ENCODE results near the gene SV2B.

Gene SV2B

GRCh38 chr15:91192285-91192684, 92.2 kb downstream of the SV2B start:
- no peak for DNase-seq (ENCODE audit: low read depth in 2 of 2)

DNA sequence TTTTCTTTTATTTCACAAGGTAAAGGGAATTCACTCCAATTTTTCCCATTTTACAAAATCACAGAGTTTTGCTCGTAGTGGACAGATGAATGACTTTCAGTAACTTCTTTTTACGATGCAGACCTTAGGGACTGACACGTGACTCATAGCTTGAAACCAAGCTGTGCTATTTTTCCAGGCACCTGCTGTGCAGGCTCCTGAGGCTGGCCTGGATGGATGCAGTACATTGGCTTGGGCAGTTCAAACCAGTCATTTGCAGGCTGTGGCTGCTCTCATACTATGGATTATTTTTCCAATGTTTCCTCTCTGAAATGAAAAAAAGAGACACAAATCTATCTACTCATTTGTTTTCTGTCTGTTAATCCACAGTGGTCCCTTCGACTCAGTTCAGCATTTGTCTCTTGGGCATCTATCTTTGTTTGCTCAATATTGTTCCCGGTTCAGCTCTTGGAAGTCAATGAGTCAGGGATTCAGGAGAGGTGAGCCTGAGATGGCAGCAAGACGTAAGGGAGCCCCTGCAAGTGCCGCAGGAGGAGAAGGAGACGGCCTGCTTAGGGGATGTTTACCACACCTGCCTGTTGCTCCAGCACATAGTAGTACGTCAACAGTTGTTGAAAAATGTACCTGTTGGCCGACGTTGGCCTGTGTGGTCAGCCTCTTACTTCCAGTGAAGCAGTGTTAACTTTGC, 92.8 kb downstream of the SV2B start:
- no peak for DNase-seq (ENCODE audit: low read depth in 2 of 2)

DNA sequence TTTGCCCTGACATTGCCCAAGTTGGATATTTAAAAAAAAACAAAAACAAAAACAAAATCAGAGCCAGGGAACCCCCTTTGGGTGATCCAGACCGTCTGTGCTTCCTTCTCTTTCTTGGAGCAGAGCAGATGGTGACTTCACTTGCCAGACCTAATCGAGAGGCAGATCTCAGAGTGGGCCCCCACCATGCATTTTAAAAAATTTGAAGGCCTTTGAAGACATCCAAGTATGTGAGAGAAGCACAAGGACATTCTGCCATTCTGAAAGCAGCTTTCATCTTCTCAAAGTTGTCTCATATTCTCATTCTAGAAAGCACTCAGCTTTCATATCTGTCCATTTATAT, 93.3 kb downstream of the SV2B start:
- DNase-seq (ENCODE audit: low read depth in 2 of 2): no peak

DNA sequence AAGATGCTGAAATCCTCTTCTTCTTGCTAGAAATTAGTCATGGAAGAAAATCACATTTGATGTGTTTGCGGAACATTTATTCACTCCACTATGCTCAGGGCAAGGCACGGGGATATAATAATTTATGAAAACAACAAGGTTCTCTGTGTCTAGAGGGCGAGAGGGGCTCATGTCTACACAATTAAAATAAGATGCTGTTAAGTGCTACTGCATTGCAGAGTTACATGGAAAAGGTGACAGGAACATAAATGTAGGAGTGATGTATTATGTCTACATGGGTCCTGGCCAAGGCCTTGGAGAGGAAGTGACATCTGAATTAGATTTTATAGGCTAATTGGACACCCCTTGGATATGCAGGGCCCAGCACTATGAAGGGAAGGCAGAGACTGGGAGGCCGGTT, 96.1 kb downstream of the SV2B start:
- no peak for DNase-seq (ENCODE audit: low read depth in 2 of 2)

DNA sequence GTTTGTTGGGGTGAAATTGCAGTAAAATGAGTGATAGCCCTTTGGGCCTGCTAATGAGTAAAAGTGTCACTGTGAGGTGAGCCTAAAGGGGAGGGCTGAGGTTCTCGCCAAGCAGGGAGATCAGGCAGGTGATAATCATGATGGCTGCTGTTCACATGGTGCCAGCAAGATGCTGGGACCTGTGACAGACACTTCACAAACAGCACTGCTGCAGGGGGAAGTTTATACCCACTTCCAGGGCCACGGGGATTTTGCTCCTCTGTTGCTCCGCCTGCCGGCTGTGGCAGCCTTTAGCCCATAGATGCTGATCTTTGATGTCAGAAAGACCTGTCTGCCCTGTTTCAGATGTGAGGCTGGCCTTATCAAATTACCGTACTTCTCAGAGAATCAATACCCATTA, 96.7 kb downstream of the SV2B start:
- DNase-seq (ENCODE audit: low read depth in 2 of 2): no peak

DNA sequence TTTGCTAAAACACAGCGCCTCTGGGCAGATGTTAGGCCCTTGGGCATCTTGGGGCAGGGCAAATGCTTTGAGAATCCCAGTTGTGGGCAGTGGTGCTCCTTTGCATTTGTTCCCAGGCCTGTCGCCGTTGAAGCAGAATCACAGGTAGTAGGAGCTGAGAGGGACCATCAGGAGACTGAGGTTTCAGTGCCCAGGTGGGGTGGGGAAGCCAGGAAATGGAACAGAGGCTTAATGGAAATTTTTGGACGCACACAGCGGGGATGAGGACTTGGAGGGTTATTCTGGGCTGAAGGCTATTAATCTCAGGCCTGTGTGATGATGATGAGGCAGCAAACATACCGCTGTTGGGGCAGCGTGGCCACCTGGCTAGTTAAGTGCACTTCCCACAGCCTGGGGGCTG, 99.5 kb downstream of the SV2B start:
- no peak for DNase-seq (ENCODE audit: low read depth in 2 of 2)

- no peak for DNase-seq (ENCODE audit: low read depth in 2 of 2)
These were observed 100.2 kb downstream of the SV2B start for GRCh38 chr15:91200101-91200754.

DNA sequence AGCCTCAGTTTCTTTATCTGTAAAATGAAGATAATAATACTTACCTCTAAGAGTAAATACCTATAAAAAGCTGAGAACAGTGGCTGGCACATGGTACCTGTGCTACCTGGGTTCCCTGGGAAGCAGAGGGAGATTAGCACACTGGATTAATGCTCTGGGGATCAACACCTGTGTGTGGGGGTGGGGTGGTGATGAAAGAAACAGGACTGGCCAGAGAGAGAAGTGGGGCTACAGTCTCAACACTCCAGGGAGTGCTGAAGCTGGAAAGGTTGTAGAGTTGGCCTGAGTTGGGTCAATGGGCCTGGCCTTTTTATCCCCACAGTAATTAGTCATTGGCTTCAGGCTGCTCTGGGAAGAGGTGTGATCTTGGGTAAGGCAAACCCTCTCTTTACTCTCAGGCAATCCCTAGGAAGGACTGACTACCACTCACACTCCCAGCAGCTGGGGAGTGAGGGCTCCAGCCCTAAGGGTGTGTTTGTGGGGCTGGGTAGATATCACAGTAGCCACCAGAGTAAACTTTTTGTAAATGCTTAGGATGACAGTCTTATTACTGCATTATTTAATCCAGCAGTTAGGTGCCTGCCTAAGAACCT, 102.5 kb downstream of the SV2B start:
- DNase-seq (ENCODE audit: low read depth in 2 of 2): no peak

DNA sequence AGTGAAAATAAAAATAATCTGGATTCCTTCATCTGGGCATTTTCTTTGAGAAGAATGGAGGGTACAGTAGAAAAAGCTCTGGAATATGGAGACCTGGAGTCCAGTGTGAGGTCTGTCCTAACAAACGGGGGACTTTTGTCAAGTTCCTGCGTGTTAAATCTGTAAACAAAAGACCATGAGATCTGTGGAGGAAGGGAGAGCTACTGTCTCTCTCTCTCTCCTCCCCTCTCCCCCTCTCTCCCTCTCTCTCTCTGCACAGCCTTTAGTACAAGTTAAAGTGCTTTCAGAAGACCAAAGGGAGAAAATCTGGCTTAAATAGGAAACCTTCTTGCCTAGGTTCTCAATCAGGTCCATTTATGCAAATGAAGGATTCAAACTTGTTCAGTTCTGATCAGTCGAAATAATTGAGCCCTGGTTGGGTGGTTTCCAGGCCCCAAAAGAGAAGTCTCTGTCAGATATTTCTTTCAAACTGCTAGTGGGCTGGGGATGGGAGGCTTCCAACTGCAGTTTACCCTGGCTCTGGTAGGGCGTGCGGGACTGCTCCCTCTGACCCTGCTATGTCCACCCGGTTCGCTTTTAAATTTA, 103.7 kb downstream of the SV2B start:
- DNase-seq (ENCODE audit: low read depth in 2 of 2): no peak

DNA sequence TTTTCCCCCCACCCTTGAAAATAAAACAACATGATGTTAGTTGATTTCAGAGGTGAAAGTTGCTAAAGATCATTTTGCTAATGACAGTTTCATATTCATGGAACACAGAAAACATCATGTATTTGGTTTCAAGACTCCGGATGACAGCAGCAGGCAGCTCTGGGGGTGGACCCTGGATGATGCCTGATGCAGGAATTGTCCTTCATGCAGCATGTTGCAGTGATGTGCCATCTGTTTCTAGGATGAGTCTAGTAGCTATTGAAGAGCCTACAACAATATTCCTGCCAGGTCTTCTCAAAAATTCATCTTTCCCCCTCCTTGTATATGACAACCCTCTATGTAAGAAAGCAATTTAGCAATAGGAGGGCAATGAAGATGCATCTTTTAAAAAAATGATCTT, 108.3 kb downstream of the SV2B start:
- DNase-seq (ENCODE audit: low read depth in 2 of 2): no peak

- DNase-seq (ENCODE audit: low read depth in 2 of 2): no peak
These were observed 109.3 kb downstream of the SV2B start for GRCh38 chr15:91209318-91209717.

DNA sequence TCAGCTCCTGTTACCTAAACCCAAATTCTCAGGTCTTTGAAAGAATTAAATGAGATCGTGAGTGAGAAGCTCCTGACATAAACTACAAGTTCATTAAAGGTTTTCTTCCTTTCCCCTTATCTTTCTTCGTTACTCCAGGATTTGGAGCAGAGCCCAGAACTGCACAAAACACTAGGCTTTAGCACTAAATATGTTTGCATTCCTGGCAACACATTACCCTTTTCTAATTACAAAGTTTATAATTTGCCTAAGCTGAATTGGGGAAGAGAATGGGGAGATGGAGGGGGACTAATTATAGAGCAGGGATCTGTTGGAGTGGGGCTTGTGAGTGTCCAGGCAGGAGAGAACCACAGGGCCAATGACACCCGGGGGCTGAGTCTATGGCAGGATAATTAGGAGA, 109.7 kb downstream of the SV2B start:
- DNase-seq (ENCODE audit: low read depth in 2 of 2): no peak

DNA sequence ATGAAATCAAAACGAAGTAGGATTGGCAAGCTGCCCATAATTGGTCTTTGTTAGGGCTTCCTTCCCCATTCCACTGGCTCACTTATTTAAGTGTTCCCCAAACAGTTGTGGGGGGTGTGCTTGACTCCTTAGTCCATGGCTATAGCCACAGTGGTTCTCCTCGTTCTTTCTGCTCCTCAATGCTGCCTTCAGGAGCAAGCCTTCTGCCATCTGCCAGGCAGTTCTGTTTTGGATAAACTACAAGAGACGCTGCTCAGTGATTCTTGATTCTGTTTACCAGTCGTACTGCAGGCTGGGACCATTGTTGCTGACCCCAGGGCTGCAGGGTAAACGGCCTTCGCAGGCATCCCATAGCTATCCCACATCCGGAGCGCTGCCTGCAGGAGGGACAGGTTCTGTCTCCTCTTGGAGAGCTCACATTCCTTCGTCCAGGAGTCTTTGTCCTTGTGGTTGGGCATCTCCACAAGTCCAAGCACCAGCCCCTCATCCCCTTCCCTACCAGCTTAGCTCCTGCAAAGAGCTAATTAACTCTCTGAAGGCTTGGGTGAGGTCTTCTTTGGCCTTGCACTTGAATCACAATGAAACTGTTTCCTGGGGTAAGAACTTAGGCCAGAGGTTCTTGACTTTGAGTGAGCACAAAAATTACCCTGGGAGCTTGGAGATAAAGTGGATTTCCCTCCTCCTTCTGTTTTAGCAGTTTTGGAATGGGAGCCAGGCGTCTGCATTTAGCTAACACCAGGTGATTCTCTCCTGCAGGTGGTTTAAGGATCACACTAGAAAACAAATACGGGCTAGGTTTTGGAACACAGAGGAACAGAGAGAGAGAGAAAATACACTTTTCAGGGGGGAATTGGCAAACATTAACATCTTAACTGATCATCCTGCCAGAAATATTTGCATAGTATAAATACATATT, 114.9 kb downstream of the SV2B start:
- no peak for DNase-seq (ENCODE audit: low read depth in 2 of 2)

GRCh38 chr15:91216000-91216399, 115.9 kb downstream of the SV2B start:
- DNase-seq (ENCODE audit: low read depth in 2 of 2): no peak

- no peak for DNase-seq (ENCODE audit: low read depth in 2 of 2)
These were observed 119.1 kb downstream of the SV2B start for GRCh38 chr15:91219206-91219605.

- DNase-seq (ENCODE audit: low read depth in 2 of 2): no peak
These were observed 122.0 kb downstream of the SV2B start for GRCh38 chr15:91222052-91222451.

DNA sequence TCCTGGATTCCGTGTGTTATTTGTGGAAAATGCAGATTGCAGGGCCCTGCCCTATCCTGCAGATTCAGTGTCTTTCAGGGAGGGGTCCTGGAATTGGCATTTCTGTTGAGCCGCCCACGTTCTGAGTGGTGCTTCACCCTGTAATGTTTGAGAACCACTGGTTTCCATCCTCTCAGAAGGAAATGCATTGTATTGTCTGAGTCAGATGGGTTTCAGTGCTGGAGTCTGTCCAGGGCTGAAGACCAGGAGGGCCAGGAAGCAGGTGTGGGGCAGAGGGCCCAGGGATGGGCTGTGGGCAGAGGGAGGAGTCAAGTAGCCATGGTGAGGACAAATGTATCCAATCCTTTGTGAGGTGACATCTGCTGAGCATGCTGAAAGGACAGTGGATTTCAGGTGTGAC, 123.8 kb downstream of the SV2B start:
- no peak for DNase-seq (ENCODE audit: low read depth in 2 of 2)

DNA sequence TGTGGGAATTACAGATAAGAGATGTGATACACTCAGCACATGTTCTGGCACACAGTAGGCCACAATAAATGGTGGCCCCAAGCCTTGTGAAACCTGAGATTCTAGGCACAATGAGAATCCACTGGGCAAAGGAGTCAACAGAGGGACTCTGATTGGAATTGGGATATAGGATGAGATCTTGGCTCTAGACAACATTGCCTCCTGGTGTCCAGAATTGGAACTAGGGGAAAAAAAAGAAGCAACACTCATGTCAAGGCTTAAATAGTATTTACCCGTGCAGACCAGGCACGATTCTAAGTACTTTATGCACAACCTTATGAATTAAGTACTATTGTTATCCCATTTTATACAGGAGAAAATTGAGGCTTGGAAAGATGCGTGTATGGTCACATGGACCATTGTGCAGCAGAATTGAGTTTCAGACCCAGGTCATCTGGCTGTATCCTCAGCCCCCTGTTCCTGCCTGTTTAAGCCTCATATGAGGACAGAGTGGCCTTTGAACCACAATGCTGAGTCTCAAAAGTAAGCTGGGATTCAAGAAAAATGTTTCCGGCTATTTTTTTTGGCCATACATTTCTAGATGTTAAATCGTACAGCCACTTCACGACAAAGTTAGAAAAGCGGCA, 124.8 kb downstream of the SV2B start:
- DNase-seq (ENCODE audit: low read depth in 2 of 2): no peak

- no peak for DNase-seq (ENCODE audit: low read depth in 2 of 2)
These were observed 125.7 kb downstream of the SV2B start for GRCh38 chr15:91225741-91226140.

DNA sequence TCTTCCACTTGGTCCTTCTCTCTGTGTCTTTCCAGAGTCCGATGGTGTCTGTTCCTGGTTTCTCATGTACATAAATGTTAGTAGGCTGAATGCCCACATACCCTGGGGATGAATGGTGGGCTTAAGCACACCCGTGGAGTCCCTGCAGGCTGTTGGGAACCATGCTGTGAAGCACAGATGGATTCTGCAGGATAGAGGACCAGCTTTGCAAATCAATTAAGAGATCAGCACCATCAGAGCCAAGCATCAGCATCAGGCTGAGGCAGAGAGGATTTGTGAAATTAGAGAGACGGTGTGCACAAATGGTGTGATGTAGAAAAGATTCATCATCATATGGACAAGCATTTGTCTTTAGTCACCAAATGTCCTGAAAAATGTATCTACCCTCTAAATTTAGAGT, 127.1 kb downstream of the SV2B start:
- DNase-seq (ENCODE audit: low read depth in 2 of 2): no peak

DNA sequence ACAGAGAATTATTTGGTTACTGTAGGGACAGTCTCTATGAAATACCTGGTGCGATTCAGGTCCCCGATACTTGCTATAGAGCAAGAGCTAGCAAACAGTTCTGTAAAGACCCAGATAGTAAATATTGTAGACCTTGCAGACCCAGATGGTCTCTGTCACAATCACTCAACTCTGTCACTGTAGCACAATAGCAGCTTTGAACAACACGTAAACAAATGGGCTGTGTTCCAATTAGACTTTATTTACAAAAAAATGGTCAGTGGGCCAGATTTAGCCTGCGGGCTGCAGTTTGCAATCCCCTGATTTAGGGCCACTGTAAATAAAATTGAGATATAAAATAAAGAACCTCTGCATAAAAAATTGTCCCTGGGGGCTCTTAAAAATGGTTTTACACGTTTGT, 127.7 kb downstream of the SV2B start:
- no peak for DNase-seq (ENCODE audit: low read depth in 2 of 2)

DNA sequence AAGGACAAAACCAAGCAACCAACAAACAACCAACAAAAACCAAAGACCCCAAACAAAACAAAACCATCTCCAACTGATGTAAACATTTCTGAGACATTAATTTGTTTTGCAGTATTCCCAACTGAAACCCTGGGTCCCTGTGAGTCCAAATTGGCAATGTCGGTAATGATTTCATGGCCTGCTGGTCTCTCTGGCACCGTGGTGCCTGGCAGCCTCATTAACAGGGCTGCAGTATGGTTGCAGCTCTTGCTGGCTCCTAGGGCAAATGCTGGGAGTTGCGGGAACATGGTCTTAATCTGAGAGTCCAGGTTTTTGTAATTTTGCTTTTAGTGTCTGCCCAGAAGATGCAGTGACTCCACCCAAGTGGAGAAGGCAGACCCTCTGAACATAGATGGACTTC, 128.3 kb downstream of the SV2B start:
- DNase-seq (ENCODE audit: low read depth in 2 of 2): no peak
